GM23338 (cell line): ENCODE results near the gene PBX3.

Experiments used
- EZH2 ChIP-seq: fragments of 200-600 bp; sonication (generic); IDR thresholded peaks from one replicate; pipeline ENCODE4 v1.8.0; 2017; ENCODE audit warnings: antibody characterized with exemption, mild to moderate bottlenecking, low read depth; ENCODE audit not compliant: unreplicated experiment
- TF ChIP-seq, protein P1 (sequence below), 2 experiments: fragments of 200-600 bp in 1 of 2; sonication (generic) in 1 of 2; conservative IDR thresholded peaks; 2 replicates each; pipeline versions ENCODE4 v1.5.1 to v1.6.1; 2016 to 2017; ENCODE audit warnings: antibody characterized with exemption in 2 of 2, low read depth in 2 of 2, mild to moderate bottlenecking in 2 of 2, moderate library complexity in 1 of 2

DNA sequence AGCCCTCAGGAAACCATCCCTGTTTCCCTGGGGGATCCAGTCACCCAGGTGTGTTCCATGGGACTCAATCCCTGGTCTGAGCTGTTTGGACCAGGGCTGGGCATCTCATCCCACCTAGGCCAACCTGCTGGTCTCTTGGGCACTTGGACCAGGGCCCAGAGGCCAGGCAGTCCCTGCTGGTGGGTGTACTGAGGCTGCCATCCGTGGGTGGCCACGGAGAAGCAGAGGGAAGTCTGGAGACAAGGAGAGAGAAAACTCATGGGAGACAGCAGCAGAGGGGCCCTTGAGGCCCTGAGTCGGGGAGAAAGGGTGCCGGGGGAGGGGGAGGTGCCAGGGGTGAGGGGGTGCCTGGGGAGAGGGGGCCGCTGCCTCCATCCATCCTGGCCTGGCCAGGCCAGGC is 247.8 kb downstream of the PBX3 start:
- TF ChIP-seq, protein P1, sequence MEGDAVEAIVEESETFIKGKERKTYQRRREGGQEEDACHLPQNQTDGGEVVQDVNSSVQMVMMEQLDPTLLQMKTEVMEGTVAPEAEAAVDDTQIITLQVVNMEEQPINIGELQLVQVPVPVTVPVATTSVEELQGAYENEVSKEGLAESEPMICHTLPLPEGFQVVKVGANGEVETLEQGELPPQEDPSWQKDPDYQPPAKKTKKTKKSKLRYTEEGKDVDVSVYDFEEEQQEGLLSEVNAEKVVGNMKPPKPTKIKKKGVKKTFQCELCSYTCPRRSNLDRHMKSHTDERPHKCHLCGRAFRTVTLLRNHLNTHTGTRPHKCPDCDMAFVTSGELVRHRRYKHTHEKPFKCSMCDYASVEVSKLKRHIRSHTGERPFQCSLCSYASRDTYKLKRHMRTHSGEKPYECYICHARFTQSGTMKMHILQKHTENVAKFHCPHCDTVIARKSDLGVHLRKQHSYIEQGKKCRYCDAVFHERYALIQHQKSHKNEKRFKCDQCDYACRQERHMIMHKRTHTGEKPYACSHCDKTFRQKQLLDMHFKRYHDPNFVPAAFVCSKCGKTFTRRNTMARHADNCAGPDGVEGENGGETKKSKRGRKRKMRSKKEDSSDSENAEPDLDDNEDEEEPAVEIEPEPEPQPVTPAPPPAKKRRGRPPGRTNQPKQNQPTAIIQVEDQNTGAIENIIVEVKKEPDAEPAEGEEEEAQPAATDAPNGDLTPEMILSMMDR (conservative IDR thresholded peaks at IDR 0.05; ENCODE audit: low read depth in 2 of 2): no peak
- TF ChIP-seq EZH2: no peak
